BLaER1 (cell line): Measurements from ENCODE around the gene NOP56.

Experiments used
- H3K27ac ChIP-seq: shearing (Covaris generic); formaldehyde crosslinking; 2 replicates; pipeline ENCODE4 v1.8.1; 2022
- H3K27me3 ChIP-seq: shearing (Covaris generic); formaldehyde crosslinking; 2 replicates; pipeline ENCODE4 v1.8.1; 2022
- H3K36me3 ChIP-seq: shearing (Covaris generic); formaldehyde crosslinking; 2 replicates; pipeline ENCODE4 v1.8.1; 2022
- H3K4me1 ChIP-seq: shearing (Covaris generic); formaldehyde crosslinking; 2 replicates; pipeline ENCODE4 v1.8.1; 2022
- H3K4me2 ChIP-seq: shearing (Covaris generic); formaldehyde crosslinking; 2 replicates; pipeline ENCODE4 v1.8.1; 2022
- H3K4me3 ChIP-seq: shearing (Covaris generic); formaldehyde crosslinking; 2 replicates; pipeline ENCODE4 v1.8.1; 2022
- H3K9ac ChIP-seq: shearing (Covaris generic); formaldehyde crosslinking; 2 replicates; pipeline ENCODE4 v1.8.1; 2022
- H3K9me3 ChIP-seq: shearing (Covaris generic); formaldehyde crosslinking; 2 replicates; pipeline ENCODE4 v1.8.1; 2022
- H4K20me1 ChIP-seq: shearing (Covaris generic); formaldehyde crosslinking; 2 replicates; pipeline ENCODE4 v1.8.1; 2022
- Cebpa-rat ChIP-seq: shearing (Covaris generic); IDR thresholded peaks from 2 replicates; pipeline ENCODE4 v1.8.1; 2022

Gene NOP56

DNA sequence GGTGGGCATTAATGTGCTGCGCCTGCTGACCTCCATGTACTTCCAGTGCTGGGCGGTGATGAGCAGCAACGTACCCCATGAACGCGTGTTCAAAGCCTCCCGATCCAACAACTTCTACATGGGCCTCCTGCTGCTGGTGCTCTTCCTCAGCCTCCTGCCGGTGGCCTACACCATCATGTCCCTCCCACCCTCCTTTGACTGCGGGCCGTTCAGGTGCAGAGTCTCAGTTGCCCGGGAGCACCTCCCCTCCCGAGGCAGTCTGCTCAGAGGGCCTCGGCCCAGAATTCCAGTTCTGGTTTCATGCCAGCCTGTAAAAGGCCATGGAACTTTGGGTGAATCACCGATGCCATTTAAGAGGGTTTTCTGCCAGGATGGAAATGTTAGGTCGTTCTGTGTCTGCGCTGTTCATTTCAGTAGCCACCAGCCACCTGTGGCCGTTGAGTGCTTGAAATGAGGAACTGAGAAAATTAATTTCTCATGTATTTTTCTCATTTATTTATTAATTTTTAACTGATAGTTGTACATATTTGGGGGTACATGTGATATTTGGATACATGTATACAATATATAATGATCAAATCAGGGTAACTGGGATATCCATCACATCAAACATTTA lies 35.2 kb upstream of the NOP56 start:
- Histone ChIP-seq H3K4me1 (no peaks in the 10 kb centered on the region), H3K27ac (no peak overlapping the region), H3K36me3 (no peaks in the 10 kb centered on the region), H3K9me3 (peaks cover 6% of the 10 kb centered on the region), H3K9ac (no peak overlapping the region), H3K4me2 (no peak overlapping the region), H4K20me1 (no peaks in the 10 kb centered on the region), H3K27me3 (no peaks in the 10 kb centered on the region), H3K4me3 (no peak overlapping the region)
- no peak for TF ChIP-seq Cebpa-rat

DNA sequence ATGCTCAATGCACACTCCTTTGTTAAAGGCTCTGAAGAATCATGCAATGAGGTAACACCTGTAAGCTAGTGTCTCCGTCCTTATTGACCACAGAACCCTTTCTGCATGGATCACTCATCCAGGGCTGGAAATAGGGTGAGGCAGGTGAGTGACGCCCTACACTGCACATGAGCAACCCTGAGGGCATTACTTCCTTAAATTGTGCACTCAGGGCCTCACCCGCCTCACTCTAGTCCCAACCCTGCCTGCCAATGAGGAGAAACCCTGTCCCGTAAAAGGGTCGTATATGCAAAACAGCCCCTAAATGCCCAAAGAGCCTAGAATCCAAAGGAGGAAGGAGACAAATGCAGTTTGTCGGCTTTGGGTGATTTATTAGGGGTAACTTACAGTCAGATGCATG lies 33.6 kb upstream of the NOP56 start:
- Histone ChIP-seq H3K27me3 (no peaks in the 10 kb centered on the region), H3K4me2 (no peak overlapping the region), H3K9ac (no peak overlapping the region), H3K4me3 (no peak overlapping the region), H3K4me1 (no peaks in the 10 kb centered on the region), H3K27ac (no peak overlapping the region), H3K36me3 (no peaks in the 10 kb centered on the region), H3K9me3 (peaks cover 6% of the 10 kb centered on the region), H4K20me1 (no peaks in the 10 kb centered on the region)
- no peak for TF ChIP-seq Cebpa-rat

DNA sequence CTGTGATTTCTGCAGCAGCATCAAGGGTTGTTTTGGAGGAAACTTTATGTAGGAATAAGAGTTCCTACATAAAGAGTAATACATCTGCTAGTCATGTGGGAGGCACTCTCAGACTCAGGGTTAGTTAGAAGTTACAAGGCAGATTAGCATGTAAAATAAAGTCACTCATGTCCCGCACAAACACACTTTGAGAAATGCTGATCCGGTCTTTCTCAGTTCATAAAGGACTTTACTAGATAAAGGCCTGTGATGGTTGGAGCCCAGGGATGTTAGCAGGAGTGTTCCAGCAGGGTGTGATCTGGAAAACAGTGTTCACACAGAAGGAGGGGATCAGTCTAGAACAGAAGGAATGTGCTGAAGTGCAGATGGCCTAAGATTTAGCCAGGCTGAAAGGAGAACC lies 33.1 kb upstream of the NOP56 start:
- Histone ChIP-seq H3K4me2 (no peak overlapping the region), H3K9me3 (peaks cover 6% of the 10 kb centered on the region), H3K9ac (no peak overlapping the region), H3K36me3 (no peaks in the 10 kb centered on the region), H3K27me3 (no peaks in the 10 kb centered on the region), H4K20me1 (no peaks in the 10 kb centered on the region), H3K4me1 (no peaks in the 10 kb centered on the region), H3K4me3 (no peak overlapping the region), H3K27ac (no peak overlapping the region)
- TF ChIP-seq Cebpa-rat, result no peak

DNA sequence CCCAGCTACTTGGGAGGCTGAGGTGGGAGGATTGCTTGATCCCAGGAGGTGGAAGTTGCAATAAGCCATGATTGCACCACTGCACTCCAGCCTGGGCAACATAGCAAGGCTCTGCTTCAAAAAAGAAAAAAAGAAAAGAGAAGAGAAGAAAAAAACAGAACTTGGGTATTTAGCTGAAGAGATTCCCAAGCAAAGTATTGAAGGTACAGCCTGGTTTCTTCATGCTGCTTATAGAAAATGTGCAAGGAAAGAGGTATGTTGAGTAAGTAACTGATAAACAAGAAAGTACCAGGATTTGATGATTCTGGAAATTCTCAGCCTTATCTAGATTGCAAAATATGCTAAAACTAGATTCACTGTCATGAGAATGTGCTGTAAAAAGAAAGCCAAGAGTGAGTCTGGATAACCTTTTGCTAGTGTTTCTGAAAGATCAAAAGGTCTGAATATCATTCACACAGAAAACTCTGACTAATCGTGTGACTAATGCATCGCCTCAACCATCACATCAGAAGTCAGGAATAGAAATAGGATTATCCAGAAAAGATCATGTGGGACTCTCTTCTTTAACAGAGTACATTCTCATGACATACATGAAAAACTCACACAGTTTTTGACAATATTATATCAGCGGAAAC lies 32.4 kb upstream of the NOP56 start:
- H3K9ac ChIP-seq, result no peak overlapping the region
- no peaks in the 10 kb centered on the region for H3K27me3 ChIP-seq
- no peaks in the 10 kb centered on the region for H4K20me1 ChIP-seq
- H3K27ac ChIP-seq, result no peak overlapping the region
- H3K36me3 ChIP-seq, result no peaks in the 10 kb centered on the region
- peaks cover 6% of the 10 kb centered on the region for H3K9me3 ChIP-seq
- H3K4me2 ChIP-seq, result no peak overlapping the region
- H3K4me1 ChIP-seq, result no peaks in the 10 kb centered on the region
- no peak overlapping the region for H3K4me3 ChIP-seq
- TF ChIP-seq Cebpa-rat, result no peak

DNA sequence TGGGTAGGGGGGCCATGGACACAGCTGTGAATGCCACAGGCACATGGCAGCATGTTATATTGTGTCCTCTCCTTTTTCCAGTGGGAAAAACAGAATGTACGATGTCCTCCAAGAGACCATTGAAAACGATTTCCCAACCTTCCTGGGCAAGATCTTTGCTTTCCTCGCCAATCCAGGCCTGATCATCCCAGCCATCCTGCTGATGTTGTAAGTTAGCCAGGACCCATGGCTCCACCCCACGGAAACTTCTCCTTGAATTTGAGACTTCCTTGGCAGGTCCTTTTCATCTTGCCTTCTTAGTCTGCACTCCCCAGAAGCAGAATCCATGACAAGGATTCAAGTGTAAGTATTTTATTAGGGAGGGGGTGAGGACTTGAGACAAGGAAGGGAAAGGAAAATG lies 28.2 kb upstream of the NOP56 start:
- Histone ChIP-seq H3K27ac (no peak overlapping the region), H4K20me1 (no peaks in the 10 kb centered on the region), H3K4me3 (no peak overlapping the region), H3K9ac (no peak overlapping the region), H3K4me2 (no peak overlapping the region), H3K27me3 (no peaks in the 10 kb centered on the region), H3K9me3 (peaks cover 21% of the 10 kb centered on the region), H3K36me3 (no peaks in the 10 kb centered on the region), H3K4me1 (no peaks in the 10 kb centered on the region)
- TF ChIP-seq Cebpa-rat, result no peak

DNA sequence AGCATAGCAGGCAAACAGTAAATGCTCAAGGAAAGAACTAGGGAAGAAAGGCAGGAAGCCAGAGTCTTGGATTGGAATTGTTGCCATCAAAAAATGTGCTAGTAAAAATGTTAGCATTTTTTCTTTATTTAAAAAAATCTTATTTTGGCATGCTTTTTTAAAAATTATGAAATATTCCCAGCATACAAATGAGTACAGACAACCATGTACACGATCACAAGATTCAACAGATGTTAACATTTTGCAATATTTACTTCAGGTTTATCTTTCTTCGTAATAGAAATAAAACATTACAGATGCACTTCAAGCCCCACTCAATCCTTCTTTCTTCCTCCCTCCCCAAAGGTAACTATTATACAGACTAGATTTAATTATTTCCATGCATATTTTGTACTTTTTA lies 27.4 kb upstream of the NOP56 start:
- no peaks in the 10 kb centered on the region for H4K20me1 ChIP-seq
- no peaks in the 10 kb centered on the region for H3K36me3 ChIP-seq
- no peaks in the 10 kb centered on the region for H3K4me1 ChIP-seq
- no peaks in the 10 kb centered on the region for H3K27me3 ChIP-seq
- H3K4me2 ChIP-seq, result no peak overlapping the region
- no peak overlapping the region for H3K4me3 ChIP-seq
- TF ChIP-seq Cebpa-rat, result no peak
- H3K9me3 ChIP-seq, result peaks cover 15% of the 10 kb centered on the region
- H3K9ac ChIP-seq, result no peak overlapping the region
- H3K27ac ChIP-seq, result no peak overlapping the region

DNA sequence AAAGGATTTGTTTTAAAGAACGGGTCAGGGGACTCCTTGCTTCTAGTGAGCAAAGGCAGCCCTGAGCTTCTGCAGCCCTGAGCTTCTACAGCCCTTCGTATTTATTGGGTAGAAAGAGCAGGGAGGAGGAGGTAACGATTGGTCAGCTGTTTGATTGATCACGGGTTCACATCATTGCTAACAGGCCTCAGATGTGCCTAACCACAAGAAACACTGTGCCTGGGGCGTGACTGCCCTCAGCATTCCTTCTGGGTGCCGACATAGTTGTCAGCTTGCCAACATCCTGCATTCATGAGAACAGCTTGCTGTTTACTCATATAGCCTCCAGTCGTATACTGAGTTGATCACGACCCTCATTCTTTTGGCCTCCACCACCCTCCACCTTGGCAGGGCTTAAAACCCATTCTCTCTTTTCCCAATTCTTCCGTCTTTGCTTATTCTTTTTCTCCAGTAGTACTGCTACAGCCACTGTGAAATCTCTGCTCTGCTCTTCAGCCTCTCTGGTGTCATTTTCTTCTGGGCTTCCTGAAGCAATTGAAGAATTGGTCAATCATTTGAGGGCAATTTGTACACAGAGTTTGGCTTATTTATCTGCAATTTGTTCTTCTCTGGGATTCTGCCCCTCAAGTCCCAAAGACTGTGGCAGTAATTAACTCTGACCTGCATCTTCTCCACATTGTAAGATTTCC lies 25.4 kb upstream of the NOP56 start:
- no peak overlapping the region for H3K9ac ChIP-seq
- H3K4me1 ChIP-seq, result no peaks in the 10 kb centered on the region
- no peak for TF ChIP-seq Cebpa-rat
- H3K4me3 ChIP-seq, result no peak overlapping the region
- no peaks in the 10 kb centered on the region for H3K36me3 ChIP-seq
- H4K20me1 ChIP-seq, result no peaks in the 10 kb centered on the region
- peaks cover 19% of the 10 kb centered on the region for H3K9me3 ChIP-seq
- no peaks in the 10 kb centered on the region for H3K27me3 ChIP-seq
- no peak overlapping the region for H3K27ac ChIP-seq
- H3K4me2 ChIP-seq, result no peak overlapping the region

DNA sequence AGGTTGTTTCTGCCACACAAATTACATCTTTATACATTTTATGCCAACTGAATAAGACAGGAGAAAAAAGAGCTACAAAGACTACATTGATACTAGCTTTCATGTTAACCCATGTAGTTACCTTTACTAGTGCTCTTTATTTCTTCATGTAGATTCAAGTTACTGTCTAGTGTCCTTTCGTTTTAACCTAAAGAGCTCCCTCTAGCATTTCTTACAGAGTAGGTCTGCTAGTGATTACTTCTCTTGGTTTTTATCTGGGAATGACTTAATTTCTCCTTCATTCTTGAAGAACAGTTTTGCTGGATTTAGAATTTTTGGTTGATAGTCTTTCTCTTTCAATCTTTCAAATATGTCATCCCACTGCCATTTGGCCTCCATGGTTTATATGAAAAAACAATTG lies 21.2 kb upstream of the NOP56 start:
- Histone ChIP-seq H3K36me3 (no peaks in the 10 kb centered on the region), H3K4me1 (no peaks in the 10 kb centered on the region), H3K4me3 (no peak overlapping the region), H3K27ac (no peak overlapping the region), H3K9me3 (peaks cover 16% of the 10 kb centered on the region), H3K4me2 (no peak overlapping the region), H3K9ac (no peak overlapping the region), H4K20me1 (no peaks in the 10 kb centered on the region), H3K27me3 (no peaks in the 10 kb centered on the region)
- no peak for TF ChIP-seq Cebpa-rat

DNA sequence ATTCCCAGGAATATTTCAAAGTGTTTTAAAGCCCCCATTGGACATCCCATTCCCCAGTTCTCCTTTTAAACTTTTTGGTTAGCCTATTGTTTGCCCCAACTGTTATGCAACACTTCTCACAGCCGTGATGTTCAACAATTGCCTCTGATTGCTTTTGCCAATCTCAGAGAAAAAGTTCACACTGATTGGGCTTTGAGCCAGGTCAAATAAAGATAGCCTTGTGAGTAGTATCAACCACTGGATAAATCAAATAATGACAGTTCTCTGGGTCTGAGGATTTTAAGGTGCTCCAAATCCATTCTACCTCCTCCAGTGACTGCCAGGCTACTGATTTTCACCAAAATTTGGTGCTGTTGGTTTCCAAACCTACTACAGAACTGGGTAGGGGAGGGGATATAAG lies 19.1 kb upstream of the NOP56 start:
- no peaks in the 10 kb centered on the region for H3K4me1 ChIP-seq
- H3K27me3 ChIP-seq, result no peaks in the 10 kb centered on the region
- no peaks in the 10 kb centered on the region for H3K36me3 ChIP-seq
- H3K9me3 ChIP-seq, result 0 out of 2 replicates have a peak, but pooled peaks cover 4% of the 10 kb centered on the region
- no peak overlapping the region for H3K9ac ChIP-seq
- H3K4me2 ChIP-seq, result no peak overlapping the region
- no peak overlapping the region for H3K27ac ChIP-seq
- no peaks in the 10 kb centered on the region for H4K20me1 ChIP-seq
- H3K4me3 ChIP-seq, result no peak overlapping the region
- no peak for TF ChIP-seq Cebpa-rat

DNA sequence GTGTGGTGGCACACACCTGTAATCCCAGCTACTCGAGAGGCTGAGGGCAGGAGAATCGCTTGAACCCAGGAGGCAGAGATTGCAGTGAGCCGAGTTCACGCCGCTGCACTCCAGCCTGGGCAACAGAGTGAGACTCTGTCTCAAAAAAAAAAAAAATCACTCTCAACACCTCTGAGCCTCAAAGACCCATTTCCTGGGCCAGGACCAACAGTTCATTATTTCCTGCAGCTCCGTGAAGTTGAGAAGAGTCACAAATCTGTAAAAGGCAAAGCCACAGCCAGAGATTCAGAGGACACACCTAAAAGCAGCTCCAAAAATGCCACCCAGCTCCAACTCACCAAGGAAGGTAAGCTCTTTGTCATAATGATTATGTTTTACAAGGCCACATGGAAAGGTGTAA lies 15.2 kb upstream of the NOP56 start:
- Histone ChIP-seq H3K27ac (no peak overlapping the region), H3K4me3 (no peak overlapping the region), H3K4me1 (no peaks in the 10 kb centered on the region), H3K27me3 (no peaks in the 10 kb centered on the region), H3K36me3 (no peaks in the 10 kb centered on the region), H3K4me2 (no peak overlapping the region), H3K9ac (no peak overlapping the region), H3K9me3 (no peaks in the 10 kb centered on the region), H4K20me1 (no peaks in the 10 kb centered on the region)
- no peak for TF ChIP-seq Cebpa-rat
